Measurements from ENCODE around the gene YWHAG. TPM values are rescaled to one million over a fixed set of nuclear protein-coding genes. Genes with fewer than 3 reads are reported as not detected.

The YWHAG gene
- polyA plus RNA-seq, 1 donor (not counting 4 experiments of a cell fraction or from before 2014, with no cell fraction given), result 130 TPM

- H3K4me3 ChIP-seq (ENCODE audit: control insufficient read depth in 2 of 3, extremely low read depth in 1 of 3, insufficient read depth in 2 of 3, low read depth in 1 of 3, low read length in 3 of 3), result no peak overlapping the region
- H3K9me3 ChIP-seq (ENCODE audit: control insufficient read depth, low read depth, low read length), result no peaks in the 10 kb centered on the region
- peaks cover 9% of the 10 kb centered on the region for H3K4me1 ChIP-seq (ENCODE audit: control insufficient read depth, extremely low read depth, insufficient read depth, low read length)
- H3K4me2 ChIP-seq (ENCODE audit: control insufficient read depth, extremely low read depth, insufficient read depth, low read depth, low read length), result no peak overlapping the region
- H3K79me2 ChIP-seq (ENCODE audit: control insufficient read depth, insufficient read depth, low read length), result no peaks in the 10 kb centered on the region
- dilution Hi-C loops (cut with MboI; ENCODE audit: extremely low pct_ligation_motif_present, low sequenced_read_pairs), result no loop called here
- H3K27ac ChIP-seq (ENCODE audit: control insufficient read depth, insufficient read depth, low read length), result no peak overlapping the region
- FAIRE-seq, result no peak
- no peaks in the 10 kb centered on the region for H4K20me1 ChIP-seq (ENCODE audit: control insufficient read depth, extremely low read depth, insufficient read depth, low read length)
- no peaks in the 10 kb centered on the region for H3K27me3 ChIP-seq (ENCODE audit: control insufficient read depth, extremely low read depth, insufficient read depth, low read length)
- H3K9ac ChIP-seq (ENCODE audit: control insufficient read depth, extremely low read depth, insufficient read depth, low read length), result no peak overlapping the region
- no peaks in the 10 kb centered on the region for H3K9me1 ChIP-seq (ENCODE audit: control insufficient read depth, extremely low read depth, insufficient read depth, low read length)
- no peak overlapping the region for H2AFZ ChIP-seq (ENCODE audit: control insufficient read depth, low read length)
- no peak for TF ChIP-seq EZH2 (IDR thresholded peaks at IDR 0.05; ENCODE audit: low read length)
- TF ChIP-seq CTCF (optimal IDR thresholded peaks at IDR 0.05 in 1 of 3, IDR thresholded peaks at IDR 0.05 in 1 of 3, conservative IDR thresholded peaks at IDR 0.05 in 1 of 3; ENCODE audit: extremely low read depth in 1 of 3, insufficient read depth in 2 of 3, low read length in 3 of 3), result no peak
- DNase-seq (ENCODE audit: low read depth, low spot score), result no peak
- H3K36me3 ChIP-seq (ENCODE audit: control insufficient read depth in 2 of 2, extremely low read depth in 1 of 2, insufficient read depth in 2 of 2, low read length in 2 of 2), result no peaks in the 10 kb centered on the region
Measured at GRCh38 chr7:76383089-76383944, 24.5 kb upstream of the YWHAG start.

DNA sequence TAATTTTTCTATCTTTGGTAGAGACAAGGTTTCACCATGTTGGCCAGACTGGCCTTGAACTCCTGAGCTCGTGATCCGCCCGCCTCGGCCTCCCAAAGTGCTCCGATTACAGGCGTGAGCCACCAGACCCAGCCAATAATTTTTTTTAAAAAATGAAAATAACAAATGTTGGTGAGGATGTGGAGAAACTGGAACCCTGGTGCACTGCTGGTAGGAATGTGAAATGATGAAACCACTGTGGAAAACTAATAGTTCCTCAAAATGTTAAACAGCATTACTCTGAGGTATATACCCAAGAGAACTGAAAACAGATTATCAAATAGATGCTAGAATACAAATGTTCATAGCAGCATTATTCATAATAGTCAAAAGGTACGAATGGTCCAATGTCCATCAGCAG, 23.0 kb upstream of the YWHAG start:
- no peaks in the 10 kb centered on the region for H4K20me1 ChIP-seq (ENCODE audit: control insufficient read depth, extremely low read depth, insufficient read depth, low read length)
- H3K27ac ChIP-seq (ENCODE audit: control insufficient read depth, insufficient read depth, low read length), result no peak overlapping the region
- H3K36me3 ChIP-seq (ENCODE audit: control insufficient read depth in 2 of 2, extremely low read depth in 1 of 2, insufficient read depth in 2 of 2, low read length in 2 of 2), result no peaks in the 10 kb centered on the region
- no peaks in the 10 kb centered on the region for H3K9me3 ChIP-seq (ENCODE audit: control insufficient read depth, low read depth, low read length)
- no peak overlapping the region for H3K4me2 ChIP-seq (ENCODE audit: control insufficient read depth, extremely low read depth, insufficient read depth, low read depth, low read length)
- H3K9me1 ChIP-seq (ENCODE audit: control insufficient read depth, extremely low read depth, insufficient read depth, low read length), result no peaks in the 10 kb centered on the region
- H2AFZ ChIP-seq (ENCODE audit: control insufficient read depth, low read length), result no peak overlapping the region
- dilution Hi-C loops (cut with MboI; ENCODE audit: extremely low pct_ligation_motif_present, low sequenced_read_pairs), result no loop called here
- H3K79me2 ChIP-seq (ENCODE audit: control insufficient read depth, insufficient read depth, low read length), result no peaks in the 10 kb centered on the region
- no peaks in the 10 kb centered on the region for H3K27me3 ChIP-seq (ENCODE audit: control insufficient read depth, extremely low read depth, insufficient read depth, low read length)
- TF ChIP-seq EZH2 (IDR thresholded peaks at IDR 0.05; ENCODE audit: low read length), result no peak
- TF ChIP-seq CTCF (optimal IDR thresholded peaks at IDR 0.05 in 1 of 3, IDR thresholded peaks at IDR 0.05 in 1 of 3, conservative IDR thresholded peaks at IDR 0.05 in 1 of 3; ENCODE audit: extremely low read depth in 1 of 3, insufficient read depth in 2 of 3, low read length in 3 of 3), result no peak
- H3K4me1 ChIP-seq (ENCODE audit: control insufficient read depth, extremely low read depth, insufficient read depth, low read length), result peaks cover 9% of the 10 kb centered on the region
- FAIRE-seq, result no peak
- no peak overlapping the region for H3K4me3 ChIP-seq (ENCODE audit: control insufficient read depth in 2 of 3, extremely low read depth in 1 of 3, insufficient read depth in 2 of 3, low read depth in 1 of 3, low read length in 3 of 3)
- DNase-seq (ENCODE audit: low read depth, low spot score), result no peak
- H3K9ac ChIP-seq (ENCODE audit: control insufficient read depth, extremely low read depth, insufficient read depth, low read length), result no peak overlapping the region

Data from keratinocyte (primary cell).